NCI-H2081 (cell line): ENCODE measurements around the gene POLN.

Experiments used
- DNase-seq, 2 experiments: peaks; one replicate each; lab custom pipeline; 2025; lab: John Stamatoyannopoulos, UW

The POLN gene

GRCh38 chr4:2241410-2242353 lies at the start of gene POLN, which contains the start of gene HAUS3:
TSS of gene POLN (minus strand) at chr4:2242121. CDS start at chr4:2229231, 12,890 bp downstream.
TSS of gene HAUS3 (minus strand) at chr4:2242121. CDS start at chr4:2240946, 1,175 bp downstream.
- DNase-seq, result peak; percentile 97 to 99

GRCh38 chr4:2290974-2291704 lies 49.2 kb upstream of the POLN start:
- DNase-seq, result no peak

GRCh38 chr4:2290488-2290887 lies 48.6 kb upstream of the POLN start:
- DNase-seq, result no peak

- no peak for DNase-seq
Measured at GRCh38 chr4:2289955-2290333, 48.0 kb upstream of the POLN start.

GRCh38 chr4:2289311-2289954 lies 47.5 kb upstream of the POLN start:
- DNase-seq, result no peak

GRCh38 chr4:2288051-2288541 lies 46.2 kb upstream of the POLN start:
- DNase-seq, result no peak

GRCh38 chr4:2287594-2287915 lies 45.6 kb upstream of the POLN start:
- no peak for DNase-seq

GRCh38 chr4:2286904-2287593 lies 45.1 kb upstream of the POLN start:
- DNase-seq, result no peak

GRCh38 chr4:2285613-2286381 lies 43.9 kb upstream of the POLN start:
- DNase-seq, result no peak

- no peak for DNase-seq
Measured at GRCh38 chr4:2284934-2285612, 43.2 kb upstream of the POLN start.

GRCh38 chr4:2284161-2284933 lies 42.4 kb upstream of the POLN start:
- DNase-seq, result no peak

- DNase-seq, result no peak
Measured at GRCh38 chr4:2283199-2283711, 41.3 kb upstream of the POLN start.

- no peak for DNase-seq
Measured at GRCh38 chr4:2281575-2282343, 39.8 kb upstream of the POLN start.

- no peak for DNase-seq
Measured at GRCh38 chr4:2280531-2281300, 38.8 kb upstream of the POLN start.

- no peak for DNase-seq
Measured at GRCh38 chr4:2277956-2278355, 36.0 kb upstream of the POLN start.

- no peak for DNase-seq
Measured at GRCh38 chr4:2276581-2277325, 34.8 kb upstream of the POLN start.
